HG03442 (cell line): ENCODE measurements around the gene ATP6V0A4.
"Not testable (repeated sequence)": the region's sequence is repeated elsewhere in the genome, so short reads cannot be mapped to it uniquely, and the experiment has no call there.

Source experiments
- ATAC-seq: cut with Tn5 transposase; IDR thresholded peaks from one replicate; pipeline ENCODE4 v1.9.1; 2021; ENCODE audit warnings: mild to moderate bottlenecking, moderate library complexity; ENCODE audit not compliant: unreplicated experiment

ATP6V0A4 gene

DNA sequence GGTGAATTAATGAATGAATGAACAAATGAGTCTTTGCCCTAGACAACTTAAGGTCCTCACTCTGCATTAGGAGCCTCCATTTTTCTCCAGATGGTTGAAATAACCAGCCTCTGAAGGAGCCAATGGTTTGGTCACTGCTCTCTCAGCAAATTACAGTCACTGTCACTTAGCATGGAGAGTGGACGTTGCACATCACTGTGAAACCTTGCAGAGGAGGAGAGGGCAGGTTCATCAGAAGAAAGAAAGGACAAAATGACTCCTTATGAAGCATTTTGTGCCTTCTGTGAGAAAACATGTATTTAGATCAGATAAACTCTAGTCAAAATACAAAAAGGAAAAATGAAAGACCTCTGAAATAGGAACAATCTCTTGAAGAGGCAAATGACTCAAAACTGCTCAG lies 6.6 kb upstream of the ATP6V0A4 start:
- no peak for ATAC-seq

DNA sequence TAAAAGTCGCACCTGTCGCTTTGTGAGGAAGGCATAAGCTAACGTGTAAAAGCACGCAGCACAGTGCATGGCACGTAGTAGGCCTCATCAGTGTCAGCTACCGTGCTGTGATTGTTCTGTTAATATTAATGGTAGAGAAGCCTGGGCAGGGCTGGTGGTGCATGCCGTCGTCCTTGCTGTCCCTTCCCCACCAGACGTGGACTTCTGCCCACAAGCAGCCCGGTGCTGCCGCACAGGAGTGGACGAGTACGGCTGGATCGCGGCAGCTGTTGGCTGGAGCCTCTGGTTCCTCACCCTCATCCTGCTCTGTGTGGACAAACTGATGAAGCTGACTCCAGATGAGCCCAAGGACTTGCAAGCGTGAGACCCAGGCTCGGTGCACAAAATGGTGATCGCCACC lies 4.7 kb upstream of the ATP6V0A4 start:
- no peak for ATAC-seq

DNA sequence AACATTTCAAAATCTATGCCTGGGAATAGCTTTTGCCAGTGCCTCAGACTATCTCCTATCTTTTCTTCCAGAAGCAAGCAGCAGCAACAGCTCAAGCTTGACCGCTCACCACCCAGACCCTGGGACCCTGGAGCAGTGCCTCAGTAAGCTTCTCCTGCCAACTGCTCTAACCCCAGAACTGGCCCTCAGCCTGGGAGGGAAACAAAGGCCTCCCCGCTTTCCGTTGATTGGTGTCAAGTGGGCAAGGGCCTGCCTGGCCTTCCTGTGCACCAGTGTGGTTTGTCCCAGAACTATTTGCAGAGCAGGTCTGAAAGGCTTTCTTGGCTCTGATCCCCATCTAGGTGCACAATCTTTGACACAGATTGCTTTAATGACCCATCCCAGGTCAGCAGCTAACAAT lies 3.3 kb upstream of the ATP6V0A4 start:
- ATAC-seq = no peak

DNA sequence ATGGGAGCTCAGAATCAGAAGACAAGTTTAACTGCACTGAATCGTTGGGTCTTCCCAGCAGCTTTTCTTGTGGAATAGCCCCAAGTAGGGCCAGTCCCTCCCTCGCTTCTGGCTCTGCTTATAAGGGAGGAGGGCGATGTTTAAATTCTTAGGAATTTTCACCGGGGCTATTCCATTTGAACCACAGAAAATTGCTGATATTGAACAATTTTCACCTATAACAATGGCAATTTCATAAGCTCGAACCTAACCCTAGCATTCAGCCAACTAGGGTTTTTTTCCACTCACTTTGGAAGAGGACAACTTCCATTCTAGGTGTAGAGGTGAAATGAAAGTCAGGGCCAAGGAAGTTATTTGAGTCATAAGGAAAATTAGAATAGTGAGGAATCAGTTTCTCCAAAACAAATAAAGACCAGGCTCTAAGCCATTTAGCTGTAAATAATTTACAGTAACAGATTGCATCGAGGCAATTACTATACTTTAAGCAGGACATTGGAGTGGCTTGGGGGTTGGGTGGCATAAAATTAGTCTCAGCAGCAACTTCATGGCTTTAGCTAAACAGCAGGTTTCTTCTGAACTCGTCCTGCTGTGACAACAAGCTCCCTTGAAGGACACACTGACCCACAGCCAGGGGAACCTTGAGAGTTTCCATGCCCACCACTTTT lies 1.5 kb upstream of the ATP6V0A4 start:
- no peak for ATAC-seq

DNA sequence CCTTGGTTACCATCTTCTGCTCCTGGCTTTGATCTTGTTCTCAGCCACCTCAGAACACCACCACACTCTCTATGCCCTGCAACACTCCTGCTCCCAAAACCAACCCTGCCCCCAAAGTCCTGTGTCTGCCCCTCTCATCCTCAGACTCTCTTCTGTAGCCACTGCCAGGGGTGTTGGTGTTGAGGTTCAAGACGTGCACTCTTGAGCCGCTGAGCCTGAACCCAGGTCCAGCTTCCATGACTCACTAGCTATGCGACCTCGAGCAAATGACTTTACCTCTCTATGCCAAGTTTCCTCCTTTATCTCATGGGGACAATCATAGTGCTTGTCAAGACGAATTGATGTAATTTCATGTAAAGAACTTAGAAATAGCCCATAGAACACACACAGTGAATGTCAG lies 840 bp upstream of the ATP6V0A4 start:
- ATAC-seq = no peak

DNA sequence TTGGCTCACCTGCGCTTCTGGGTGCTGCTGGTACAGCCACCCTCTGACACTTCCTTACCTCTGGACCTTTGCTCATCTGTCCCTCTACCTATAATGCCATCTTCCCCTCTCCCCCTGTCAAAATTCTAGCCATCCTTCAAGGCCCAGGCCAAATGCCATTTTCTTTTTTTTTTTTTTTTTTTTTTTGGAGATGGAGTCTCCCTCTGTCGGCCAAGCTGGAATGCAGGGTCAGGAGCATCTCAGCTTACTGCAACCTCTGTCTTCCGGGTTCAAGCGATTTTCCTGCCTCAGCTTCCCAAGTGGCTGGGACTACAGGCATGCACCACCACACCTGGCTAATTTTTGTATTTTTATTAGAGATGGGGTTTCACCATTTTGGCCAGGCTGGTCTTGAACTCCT lies 950 bp downstream of the ATP6V0A4 start:
- ATAC-seq = not testable (repeated sequence)

DNA sequence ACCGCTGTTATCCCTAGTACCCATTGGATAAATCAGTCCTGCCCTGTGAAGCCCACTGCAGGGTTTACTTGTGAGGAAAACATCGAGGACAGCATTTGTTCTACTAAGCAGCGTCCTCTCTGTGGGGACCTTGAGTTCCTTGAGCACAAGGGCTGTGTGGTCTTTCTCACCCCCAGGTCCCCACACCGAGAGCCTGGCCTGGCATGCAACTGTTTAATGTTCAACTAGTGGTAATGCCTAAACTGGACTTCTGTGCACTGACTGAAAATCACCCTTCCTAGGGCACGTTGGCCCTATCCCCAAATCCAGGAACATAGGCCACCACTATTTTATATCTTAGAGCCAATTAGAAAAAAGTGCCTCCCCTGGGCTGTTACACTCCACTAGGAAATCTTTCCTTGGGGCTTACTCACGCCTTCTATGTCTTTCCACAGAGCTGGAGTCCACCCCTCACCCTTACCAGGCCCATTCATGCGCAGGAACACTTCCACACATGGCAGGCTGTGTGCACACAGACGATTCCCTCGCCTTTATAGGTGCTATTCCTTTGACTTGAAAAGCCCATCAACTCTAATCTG lies 1.9 kb downstream of the ATP6V0A4 start:
- ATAC-seq = no peak

DNA sequence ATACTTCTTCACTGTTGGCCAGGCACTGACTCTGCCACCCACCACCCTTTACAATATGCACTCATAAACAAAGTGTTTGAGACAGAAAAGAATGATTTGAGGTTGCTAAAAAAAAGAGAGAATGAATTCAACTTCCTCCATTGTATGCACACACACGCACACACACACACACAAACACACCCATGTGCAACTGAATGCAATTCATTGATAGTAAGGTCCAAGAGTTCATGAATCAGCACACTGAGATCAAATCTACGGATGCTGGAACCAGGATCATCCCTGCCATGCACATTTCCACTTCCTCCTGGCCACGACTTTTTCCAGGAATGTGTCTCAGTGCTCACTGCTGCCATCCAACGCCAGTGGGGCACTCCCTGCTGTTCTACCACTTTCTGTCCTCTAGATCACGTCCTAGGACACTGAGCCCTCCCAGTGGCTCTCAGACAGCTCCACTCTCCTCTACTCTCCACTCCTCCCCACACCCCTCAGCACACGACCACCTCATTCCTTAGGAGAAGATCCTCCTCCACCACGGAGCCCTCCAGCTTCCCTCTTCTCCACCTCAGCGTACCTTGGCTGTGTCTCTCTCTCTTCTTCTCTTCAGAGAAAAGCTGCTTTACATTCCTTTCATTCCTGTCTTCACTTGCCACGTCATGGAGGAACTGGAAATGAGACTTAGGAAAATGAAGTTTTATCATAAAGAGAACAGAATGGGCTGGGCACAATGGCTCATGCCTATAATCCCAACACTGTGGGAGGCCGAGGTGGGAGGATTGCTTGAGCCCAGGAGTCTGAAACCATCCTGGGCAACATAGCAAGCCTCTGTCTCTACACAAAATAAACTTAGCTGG lies 12.2 kb downstream of the ATP6V0A4 start:
- no peak for ATAC-seq

DNA sequence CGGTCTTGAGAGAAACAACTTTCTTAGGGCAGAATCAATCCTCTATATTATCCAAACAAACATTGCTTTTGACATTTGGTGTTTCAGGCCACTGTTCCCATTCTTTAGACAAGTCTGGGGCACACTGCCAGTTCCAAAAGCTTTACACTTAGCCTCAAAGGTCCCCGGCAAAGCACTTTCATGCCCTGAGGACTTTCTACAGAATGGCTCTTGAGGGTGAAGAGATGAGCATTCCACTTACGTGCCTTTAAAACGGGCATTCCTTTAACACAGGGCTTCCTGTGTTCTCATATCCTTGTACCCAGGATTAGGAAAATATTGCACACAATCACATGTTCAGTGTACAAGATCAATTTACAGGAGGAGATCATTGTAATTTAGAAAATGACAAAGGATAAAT lies 13.3 kb downstream of the ATP6V0A4 start:
- ATAC-seq = no peak

DNA sequence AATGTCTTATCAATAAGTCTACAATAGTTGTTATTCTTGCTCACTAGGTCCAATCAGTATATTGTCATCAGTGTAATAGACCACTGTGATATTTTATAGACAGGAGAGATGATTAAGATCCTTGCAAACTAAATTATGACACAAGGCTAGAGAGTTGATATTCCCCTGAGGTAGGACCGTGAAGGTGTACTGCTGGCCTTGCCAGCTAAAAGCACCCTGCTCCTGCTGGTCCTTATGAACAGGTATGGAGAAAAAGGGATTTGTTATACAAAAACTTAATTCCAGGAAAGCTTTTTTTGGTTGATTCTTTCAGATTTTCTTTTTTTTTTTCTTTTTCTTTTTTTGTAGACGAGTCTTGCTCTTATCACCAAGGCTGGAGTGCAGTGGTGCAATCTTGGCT lies 17.0 kb downstream of the ATP6V0A4 start:
- no peak for ATAC-seq

DNA sequence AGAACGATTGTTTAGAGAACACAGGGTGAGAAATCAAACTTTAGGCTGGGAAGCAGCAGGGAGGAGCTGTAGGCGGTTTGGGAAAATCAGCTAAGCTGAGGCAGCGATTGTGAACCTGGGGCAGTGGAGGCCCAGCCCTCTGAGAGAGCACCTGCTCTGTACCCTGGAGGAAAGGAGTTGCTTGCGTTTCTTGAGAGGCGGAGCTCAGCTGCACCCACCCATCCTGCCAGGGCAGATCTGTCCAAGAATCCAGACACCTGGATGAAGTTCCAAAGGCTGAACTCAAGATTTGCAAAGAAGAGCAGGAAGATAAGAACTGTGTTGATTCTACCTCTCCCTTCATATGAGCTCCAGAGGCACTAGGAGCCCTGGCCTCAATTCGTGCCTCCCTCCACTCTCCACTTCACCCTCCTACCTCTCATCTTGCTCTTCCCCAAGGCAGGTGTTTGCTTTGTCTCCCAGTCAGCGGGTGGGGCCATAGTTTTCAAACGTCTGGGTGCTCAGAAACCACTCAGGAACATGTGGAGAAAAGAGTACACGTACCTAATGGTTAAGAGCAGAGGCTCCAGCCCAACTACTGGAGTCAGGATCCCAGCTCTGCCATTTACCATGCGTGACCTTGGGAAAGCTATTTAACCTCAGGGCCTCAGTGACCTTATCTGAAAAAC lies 21.7 kb downstream of the ATP6V0A4 start:
- ATAC-seq = no peak

DNA sequence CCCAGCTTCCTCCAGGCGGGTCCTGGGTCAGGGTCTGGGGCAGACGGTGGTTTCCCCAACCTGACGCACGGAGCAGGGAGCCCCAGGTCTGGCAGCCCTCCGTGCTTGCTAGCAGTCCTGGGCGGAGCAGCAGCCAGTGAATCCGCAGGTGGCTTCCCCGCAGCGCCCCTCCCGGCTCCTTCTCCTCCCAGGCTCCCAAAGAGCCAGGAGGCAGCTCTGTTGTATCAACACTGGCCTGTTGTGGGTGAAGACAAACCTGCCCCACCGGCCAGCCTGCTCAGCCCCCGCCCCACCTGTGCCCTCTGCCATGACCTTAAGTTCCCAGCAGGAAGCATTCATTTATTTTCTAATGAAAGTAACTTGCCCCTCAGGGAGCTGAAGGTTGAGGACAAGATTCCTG lies 24.2 kb downstream of the ATP6V0A4 start:
- no peak for ATAC-seq

DNA sequence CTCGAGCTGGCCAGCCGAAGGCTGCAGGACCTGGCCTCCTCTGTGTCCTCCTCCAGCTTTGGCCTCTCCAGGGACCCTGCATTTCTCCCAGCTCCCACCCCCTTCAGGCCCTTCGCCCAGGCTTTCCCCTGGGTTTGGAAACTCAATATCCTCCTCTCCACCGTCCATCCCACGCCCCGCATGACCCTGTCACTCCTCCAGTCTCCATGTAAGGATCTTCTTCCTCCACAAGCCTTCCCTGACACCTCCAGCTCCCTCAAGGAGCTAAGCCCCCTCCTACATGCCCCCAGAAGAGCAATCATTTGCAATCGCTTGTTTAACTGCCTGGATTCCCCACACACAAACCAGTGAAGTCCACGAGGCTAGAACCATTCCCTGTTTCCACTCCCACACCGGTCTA lies 24.8 kb downstream of the ATP6V0A4 start:
- no peak for ATAC-seq

DNA sequence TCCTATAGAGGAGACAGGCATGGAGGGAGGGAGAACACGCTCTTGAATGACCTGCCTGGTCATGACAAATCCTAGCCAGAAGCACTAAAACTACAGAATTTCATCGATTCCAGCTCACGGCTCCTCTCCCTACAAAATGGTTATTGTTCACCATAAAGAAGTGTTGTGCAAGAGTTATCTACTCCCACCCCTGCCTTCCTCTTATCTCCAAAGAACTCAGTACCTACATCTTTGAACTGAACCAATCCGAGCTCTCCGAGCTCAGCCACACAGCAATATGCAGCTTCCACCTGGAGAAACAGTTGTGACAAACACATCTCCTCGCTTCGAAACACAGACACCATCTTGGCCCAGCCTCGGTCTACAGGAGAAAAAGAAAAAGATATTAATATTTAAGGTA lies 27.1 kb downstream of the ATP6V0A4 start:
- no peak for ATAC-seq

DNA sequence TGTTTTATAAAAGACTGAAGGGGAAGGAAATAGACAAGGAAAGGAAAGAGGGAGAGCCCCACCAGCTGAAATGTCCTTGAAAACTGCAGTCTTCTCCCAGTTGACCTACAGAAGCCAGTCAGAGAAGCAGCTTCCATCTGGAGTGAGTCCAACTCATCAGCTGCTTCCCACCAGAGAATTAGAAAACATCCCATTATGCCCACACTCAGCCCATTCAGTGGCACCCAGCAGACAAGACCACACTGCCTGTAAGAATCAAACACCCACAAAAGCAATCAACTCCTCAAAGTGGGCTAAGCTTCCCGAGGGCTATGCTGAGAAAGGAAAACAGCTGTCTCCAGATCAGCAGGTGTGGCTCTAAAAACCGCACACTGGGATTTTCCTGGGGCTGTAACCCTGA lies 29.8 kb downstream of the ATP6V0A4 start:
- no peak for ATAC-seq

DNA sequence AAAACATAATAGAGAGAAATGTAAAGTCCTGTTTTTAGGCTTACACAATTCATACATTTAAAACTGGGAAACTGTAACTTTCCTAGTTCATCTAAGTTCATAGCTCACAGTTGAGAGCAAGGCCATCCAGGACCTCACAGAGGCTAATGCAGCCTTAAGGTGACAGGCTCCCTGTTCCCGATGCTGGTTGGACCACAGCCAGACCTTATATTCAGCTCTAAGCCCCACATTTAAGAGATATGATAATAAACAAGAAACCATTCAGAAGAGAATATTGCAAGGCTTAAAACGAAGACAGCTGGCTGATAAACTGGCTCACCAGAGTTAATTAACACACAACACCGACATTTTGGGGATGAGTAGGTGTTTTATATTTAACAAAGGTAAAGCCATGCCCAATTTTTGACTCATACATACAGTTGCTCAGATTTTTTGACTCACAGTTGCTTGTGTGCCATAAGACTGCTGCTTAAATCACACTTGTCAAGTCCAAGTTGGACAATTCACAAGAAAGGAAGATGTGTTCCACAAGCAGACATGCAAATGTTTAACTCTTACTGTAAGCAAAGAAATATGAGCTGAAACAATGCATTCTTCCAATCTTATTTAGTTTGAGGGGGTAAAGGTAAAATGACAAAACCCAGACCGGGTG lies 41.3 kb downstream of the ATP6V0A4 start:
- no peak for ATAC-seq

DNA sequence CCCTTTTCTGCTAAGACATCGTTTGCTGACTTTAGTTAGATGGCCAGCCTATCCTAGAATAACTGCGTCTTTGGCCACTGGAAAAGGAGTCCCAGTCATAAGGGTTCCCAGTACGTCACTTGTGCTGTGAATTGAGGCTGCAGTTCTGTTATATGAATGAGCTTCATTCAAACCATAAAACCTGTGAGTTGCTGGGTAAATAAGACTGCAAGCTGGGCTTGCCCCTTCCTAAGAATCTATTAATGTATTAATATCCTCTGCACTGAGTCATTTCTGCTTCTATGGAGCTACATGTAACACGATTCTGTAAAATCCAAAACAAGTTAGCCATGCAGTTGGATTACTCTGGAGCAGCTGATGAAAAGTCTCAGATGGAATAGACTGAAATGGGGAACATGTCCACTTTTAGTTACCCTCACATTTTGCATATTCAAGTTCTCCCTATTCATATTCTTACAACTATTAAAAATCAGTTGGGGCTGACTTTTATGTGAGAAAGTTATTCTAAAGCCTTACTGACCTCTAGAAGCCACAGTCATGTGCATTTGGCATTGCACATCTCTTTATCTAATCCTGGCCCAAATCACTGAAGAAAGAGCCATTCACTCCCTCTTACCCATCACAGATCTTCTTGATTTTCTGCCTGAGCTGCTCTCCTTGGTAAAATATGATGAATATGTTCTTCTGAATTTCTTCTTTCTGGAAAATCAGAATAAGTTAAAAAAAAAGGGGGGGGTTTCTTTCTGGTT lies 42.0 kb downstream of the ATP6V0A4 start:
- ATAC-seq = no peak

DNA sequence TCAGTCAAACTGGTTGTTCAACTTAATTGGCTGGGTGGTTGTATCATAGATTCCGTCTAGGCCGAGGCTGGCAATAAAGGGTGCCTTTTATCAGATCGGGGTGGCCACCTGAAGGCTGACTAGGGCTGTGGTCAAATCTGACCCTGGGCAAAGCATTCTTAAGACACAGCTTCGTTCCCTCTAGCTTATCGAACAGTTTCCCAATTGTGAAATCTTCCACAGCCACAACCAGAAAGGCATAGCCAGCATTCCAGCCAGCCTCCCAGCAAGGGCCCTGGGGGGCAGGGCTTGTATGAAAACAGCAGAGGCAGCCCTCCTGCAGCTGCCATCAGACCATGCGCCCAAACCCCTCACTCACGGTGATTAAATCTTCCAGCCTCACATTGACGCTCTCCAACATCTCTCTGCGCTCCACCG lies 42.7 kb downstream of the ATP6V0A4 start:
- no peak for ATAC-seq

DNA sequence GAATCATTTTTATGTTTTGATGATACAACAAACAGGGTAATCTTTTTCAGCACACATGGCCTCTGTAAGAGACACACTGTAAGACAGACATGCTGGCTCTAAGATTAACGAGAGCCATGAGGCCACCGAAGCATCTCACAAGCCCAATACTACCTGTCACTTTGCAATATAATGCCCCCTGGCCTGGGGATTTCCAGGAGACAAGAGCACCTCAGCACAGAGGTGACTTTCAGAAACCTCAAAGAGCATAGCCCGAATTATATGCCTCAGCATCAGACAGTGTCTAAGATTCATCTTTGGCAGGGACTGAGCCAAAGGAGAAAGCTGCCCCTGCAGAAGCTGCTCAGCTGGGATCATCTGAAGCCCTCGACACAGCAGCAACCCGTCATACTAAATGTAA lies 44.4 kb downstream of the ATP6V0A4 start:
- no peak for ATAC-seq

DNA sequence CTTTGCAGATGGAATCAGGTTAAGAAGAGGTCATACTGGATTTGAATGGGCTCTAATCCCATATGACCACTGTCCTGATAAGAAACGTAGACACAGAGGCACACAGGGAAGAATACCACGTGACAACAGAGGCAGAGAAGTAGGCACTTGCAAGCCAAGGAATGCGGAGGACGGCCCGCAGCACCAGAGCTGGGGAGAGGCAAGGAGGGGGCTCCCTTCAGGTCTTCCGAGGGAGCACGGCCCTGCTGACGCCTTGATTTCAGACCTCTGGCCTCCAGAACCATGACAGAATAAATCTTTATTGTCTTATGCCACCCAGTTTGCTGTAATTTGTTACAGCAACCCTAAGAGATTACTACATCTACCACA lies 44.9 kb downstream of the ATP6V0A4 start:
- no peak for ATAC-seq
